Left lung (tissue), 10 donors: ENCODE data around the gene PHOSPHO1. TPM values are rescaled to one million over a fixed set of nuclear protein-coding genes. Genes with fewer than 3 reads are reported as not detected.

Experiments used
- ATAC-seq: fragments of 200-7000 bp; cut with Tn5 transposase; one replicate; pipeline ENCODE4 v1.9.1; 2020; ENCODE audit warnings: moderate library complexity
- DNase-seq, 4 donors: peaks; one replicate each; pipeline ENCODE4 v3.0.0-alpha.2; 2013 to 2020
- H3K27ac ChIP-seq, 2 donors: fragments of 200-600 bp; sonication (generic) in 1 of 2; one replicate each; pipeline versions ENCODE4 v1.5.0 to v1.8.0; 2020 to 2021
- H3K27me3 ChIP-seq, 2 donors: fragments of 200-600 bp; sonication (generic) in 1 of 2; one replicate each; pipeline versions ENCODE4 v1.5.0 to v1.8.0; 2020 to 2021
- H3K36me3 ChIP-seq, 2 donors: fragments of 200-600 bp; sonication (generic) in 1 of 2; one replicate each; pipeline versions ENCODE4 v1.5.0 to v1.8.0; 2020 to 2021
- H3K4me1 ChIP-seq, 2 donors: fragments of 200-600 bp; one replicate each; pipeline ENCODE4 v1.8.0; 2021
- H3K4me3 ChIP-seq, 2 donors: fragments of 200-600 bp; sonication (generic) in 1 of 2; one replicate each; pipeline versions ENCODE4 v1.5.0 to v1.8.0; 2020 to 2021; ENCODE audit warnings: mild to moderate bottlenecking in 1 of 2
- H3K9me3 ChIP-seq, 2 donors: fragments of 200-600 bp; sonication (generic) in 1 of 2; one replicate each; pipeline versions ENCODE4 v1.5.0 to v1.8.0; 2020 to 2021
- intact Hi-C, 2 donors: fragments of 100-400 bp; cut with DNase I; formaldehyde crosslinking; loops; one replicate each; pipeline versions ENCODE4 v1.11.2 to v1.14.2; 2022
- polyA plus RNA-seq, 6 donors: library from polyadenylated mRNA; unstranded; fragments of 120-200 nt; gene quantifications; one replicate each; pipeline ENCODE4 v1.2.1, GENCODE V29; 2013; ENCODE audit not compliant: insufficient read length in 6 of 6
- total RNA-seq, 2 donors: library from RNA; stranded (reverse); fragmentation: NEBNext Ultra II Directional; extraction: Animal tissue kit (Norgen Biotek cat#: 25700); gene quantifications; one replicate each; pipeline ENCODE4 v1.2.1, GENCODE V29; 2021
- TF ChIP-seq, protein P1 (sequence below), 2 donors: fragments of 200-600 bp; sonication (generic) in 1 of 2; IDR thresholded peaks; one replicate each; pipeline versions ENCODE4 v1.5.0 to v1.8.0; 2021; ENCODE audit warnings: antibody characterized with exemption in 2 of 2
- donor health status: DM: no; HTN: yes; CAD: no.
- donor health status: DM: no; HTN: no; CAD: no.

The PHOSPHO1 gene
- total and polyA plus RNA-seq, 8 donors, result 1.0 to 8.5 (median 2.6) TPM

DNA sequence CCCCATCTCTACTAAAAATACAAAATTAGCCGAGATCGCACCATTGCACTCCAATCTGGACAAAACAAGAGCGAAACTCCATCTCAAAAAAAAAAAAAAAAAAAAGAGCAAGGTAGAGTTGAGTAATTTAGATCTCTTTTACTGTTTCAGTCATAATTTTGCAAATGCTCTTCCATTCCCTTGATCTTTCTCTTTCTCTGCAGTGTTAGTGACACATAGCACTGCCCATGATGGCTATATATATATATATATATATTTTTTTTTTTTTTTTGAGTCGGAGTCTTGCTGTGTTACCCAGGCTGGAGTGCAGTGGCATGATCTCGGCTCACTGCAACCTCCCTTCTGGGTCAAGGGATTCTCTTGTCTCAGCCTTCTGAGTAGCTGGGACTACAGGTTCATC, 12.2 kb upstream of the PHOSPHO1 start:
- Histone ChIP-seq H3K4me1 (no peaks in the 10 kb centered on the region), H3K4me3 (no peak overlapping the region), H3K9me3 (no peaks in the 10 kb centered on the region), H3K36me3 (no peaks in the 10 kb centered on the region), H3K27me3 (peaks cover 0 to 8% of the 10 kb centered on the region in 2 donors), H3K27ac (no peak overlapping the region)
- intact Hi-C loops, result no loop called here
- TF ChIP-seq, protein P1, sequence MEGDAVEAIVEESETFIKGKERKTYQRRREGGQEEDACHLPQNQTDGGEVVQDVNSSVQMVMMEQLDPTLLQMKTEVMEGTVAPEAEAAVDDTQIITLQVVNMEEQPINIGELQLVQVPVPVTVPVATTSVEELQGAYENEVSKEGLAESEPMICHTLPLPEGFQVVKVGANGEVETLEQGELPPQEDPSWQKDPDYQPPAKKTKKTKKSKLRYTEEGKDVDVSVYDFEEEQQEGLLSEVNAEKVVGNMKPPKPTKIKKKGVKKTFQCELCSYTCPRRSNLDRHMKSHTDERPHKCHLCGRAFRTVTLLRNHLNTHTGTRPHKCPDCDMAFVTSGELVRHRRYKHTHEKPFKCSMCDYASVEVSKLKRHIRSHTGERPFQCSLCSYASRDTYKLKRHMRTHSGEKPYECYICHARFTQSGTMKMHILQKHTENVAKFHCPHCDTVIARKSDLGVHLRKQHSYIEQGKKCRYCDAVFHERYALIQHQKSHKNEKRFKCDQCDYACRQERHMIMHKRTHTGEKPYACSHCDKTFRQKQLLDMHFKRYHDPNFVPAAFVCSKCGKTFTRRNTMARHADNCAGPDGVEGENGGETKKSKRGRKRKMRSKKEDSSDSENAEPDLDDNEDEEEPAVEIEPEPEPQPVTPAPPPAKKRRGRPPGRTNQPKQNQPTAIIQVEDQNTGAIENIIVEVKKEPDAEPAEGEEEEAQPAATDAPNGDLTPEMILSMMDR (IDR thresholded peaks at IDR 0.05), result no peak
- ATAC-seq (no peak), DNase-seq (no peak)

DNA sequence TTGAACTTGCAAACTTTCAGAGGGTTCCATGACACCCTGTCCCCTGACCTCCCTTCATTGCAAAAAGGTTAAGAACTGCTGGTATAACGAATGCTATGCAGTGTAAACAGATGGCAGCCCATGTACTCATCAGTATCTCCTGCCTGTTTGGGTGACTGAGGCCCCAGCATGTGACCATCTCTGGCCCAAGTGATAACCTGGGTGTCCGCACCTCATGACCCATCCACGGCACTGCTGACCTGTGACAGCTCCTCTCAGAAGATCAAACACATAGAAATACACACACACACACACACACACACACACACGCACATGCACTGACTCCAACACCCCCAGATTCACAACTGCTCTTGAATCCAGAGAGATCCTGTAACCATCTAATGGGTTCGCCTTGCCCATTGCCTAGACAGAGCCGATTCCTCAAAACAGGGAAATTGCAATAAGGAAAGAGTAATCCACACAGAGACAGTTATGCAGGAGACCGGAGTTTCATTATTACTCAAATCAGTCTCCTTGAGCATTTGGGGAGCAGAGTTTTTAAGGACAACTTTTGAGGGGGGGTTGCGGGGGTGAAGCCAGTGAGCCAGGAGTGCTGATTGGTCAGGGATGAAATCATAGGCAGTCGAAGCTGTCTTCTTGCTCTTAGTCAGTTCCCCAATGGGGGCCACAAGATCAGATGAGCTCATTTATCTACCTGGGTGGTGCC, 11.3 kb upstream of the PHOSPHO1 start:
- TF ChIP-seq, protein P1 (IDR thresholded peaks at IDR 0.05), result no peak
- peaks cover 0 to 2% of the 10 kb centered on the region in 2 donors for H3K27me3 ChIP-seq
- no peak for DNase-seq

DNA sequence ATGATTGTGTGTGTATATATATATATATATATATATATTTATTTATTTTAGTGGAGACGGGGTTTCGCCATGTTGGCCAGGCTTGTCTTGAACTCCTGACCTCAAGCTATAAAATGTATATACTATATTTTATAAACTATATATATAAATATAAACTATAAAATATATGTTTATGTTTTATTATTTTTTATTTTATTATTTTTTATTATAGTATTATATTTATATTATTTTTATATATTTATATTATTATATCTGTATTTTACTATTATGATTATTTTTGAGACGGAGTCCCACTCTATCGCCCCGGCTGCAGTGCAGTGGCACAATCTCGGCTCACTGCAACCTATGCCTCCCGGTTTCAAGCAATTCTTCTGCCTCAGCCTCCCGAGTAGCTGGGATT, 10.5 kb upstream of the PHOSPHO1 start:
- intact Hi-C loops, result no loop called here
- no peak overlapping the region for H3K27ac ChIP-seq

More for the DNA sequence above, 11.3 kb upstream of the PHOSPHO1 start:
- no peak overlapping the region for H3K4me3 ChIP-seq
- no peak overlapping the region for H3K27ac ChIP-seq
- ATAC-seq, result no peak
- H3K36me3 ChIP-seq, result no peaks in the 10 kb centered on the region
- H3K9me3 ChIP-seq, result no peaks in the 10 kb centered on the region
- H3K4me1 ChIP-seq, result peaks cover 0 to 4% of the 10 kb centered on the region in 2 donors
- intact Hi-C loops, result no loop called here

DNA sequence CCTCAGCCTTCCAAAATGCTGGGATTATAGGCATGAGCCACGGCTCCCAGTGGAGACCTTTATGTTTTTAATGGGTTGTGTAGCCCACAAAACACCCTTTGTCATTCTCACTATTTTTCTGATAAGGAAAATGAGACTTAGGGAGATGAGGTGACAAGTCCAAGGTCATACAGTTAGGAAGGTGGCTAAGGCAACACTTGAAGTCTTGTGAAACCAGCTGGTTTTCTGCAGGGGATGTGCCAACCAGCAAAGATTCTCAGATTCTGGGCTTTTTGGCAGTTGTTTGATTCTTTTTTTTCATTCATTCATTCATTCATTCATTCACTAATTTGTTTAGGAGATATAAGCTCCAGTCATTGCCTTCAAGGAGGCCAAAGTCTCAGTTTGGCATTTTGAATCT, 10.0 kb upstream of the PHOSPHO1 start:
- Histone ChIP-seq H3K27me3 (no peaks in the 10 kb centered on the region), H3K9me3 (no peaks in the 10 kb centered on the region), H3K27ac (no peak overlapping the region), H3K36me3 (no peaks in the 10 kb centered on the region), H3K4me1 (peaks cover 0 to 12% of the 10 kb centered on the region in 2 donors), H3K4me3 (no peak overlapping the region)
- TF ChIP-seq, protein P1 (IDR thresholded peaks at IDR 0.05), result no peak
- DNase-seq (no peak), ATAC-seq (no peak)
- intact Hi-C loops, result no loop called here

More for the DNA sequence above, 10.5 kb upstream of the PHOSPHO1 start:
- TF ChIP-seq, protein P1 (IDR thresholded peaks at IDR 0.05), result no peak
- no peaks in the 10 kb centered on the region for H3K27me3 ChIP-seq
- peaks cover 0 to 8% of the 10 kb centered on the region in 2 donors for H3K4me1 ChIP-seq
- DNase-seq, result no peak
- no peaks in the 10 kb centered on the region for H3K36me3 ChIP-seq
- no peaks in the 10 kb centered on the region for H3K9me3 ChIP-seq
- ATAC-seq, result no peak
- no peak overlapping the region for H3K4me3 ChIP-seq

DNA sequence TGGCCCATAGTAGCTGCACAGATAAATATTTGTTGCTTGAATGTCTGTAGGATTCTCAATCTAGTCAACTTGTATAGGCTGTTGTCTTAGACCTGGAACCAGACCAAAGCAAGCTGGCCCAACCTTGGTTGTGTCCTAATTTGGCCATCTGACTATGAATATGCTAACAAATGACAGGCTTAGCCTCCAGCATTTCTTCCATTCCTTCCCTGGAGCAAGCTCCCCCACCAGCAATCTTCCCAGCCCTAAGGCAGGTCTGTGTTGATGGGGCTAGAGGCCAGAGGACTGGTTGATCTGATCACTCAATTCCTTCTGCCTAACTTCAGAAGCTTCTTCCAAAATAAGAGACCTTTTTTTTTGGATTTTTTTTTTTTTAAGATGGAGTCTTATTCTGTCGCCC, 9.4 kb upstream of the PHOSPHO1 start:
- peaks cover 0 to 19% of the 10 kb centered on the region in 2 donors for H3K4me1 ChIP-seq
- TF ChIP-seq, protein P1 (IDR thresholded peaks at IDR 0.05), result no peak
- no peaks in the 10 kb centered on the region for H3K27me3 ChIP-seq
- no peaks in the 10 kb centered on the region for H3K9me3 ChIP-seq
- H3K4me3 ChIP-seq, result no peak overlapping the region
- ATAC-seq, result no peak
- no peaks in the 10 kb centered on the region for H3K36me3 ChIP-seq
- H3K27ac ChIP-seq, result no peak overlapping the region
- DNase-seq, result no peak
- intact Hi-C loops, result no loop called here
